Peyer's patch (tissue), 4 donors: ENCODE measurements around the gene HEATR1. TPM values are rescaled to one million over a fixed set of nuclear protein-coding genes. Genes with fewer than 3 reads are reported as not detected.

Experiments
- DNase-seq, 3 donors: peaks; one replicate each; pipeline ENCODE4 v3.0.0-alpha.2; 2017 to 2019
- H3K27ac ChIP-seq, 4 donors: fragments of 200-600 bp; sonication (generic); one replicate each; pipeline ENCODE4 v1.5.1; 2016 to 2019
- H3K27me3 ChIP-seq, 2 donors: fragments of 200-600 bp; sonication (generic); one replicate each; pipeline ENCODE4 v1.5.1; 2019
- H3K36me3 ChIP-seq, 3 donors: fragments of 200-600 bp; sonication (generic); one replicate each; pipeline ENCODE4 v1.5.1; 2016 to 2019
- H3K4me1 ChIP-seq, 4 donors: fragments of 200-600 bp; sonication (generic); one replicate each; pipeline ENCODE4 v1.5.1; 2016 to 2019
- H3K4me3 ChIP-seq, 4 donors: fragments of 200-600 bp; sonication (generic); 1 replicate in 3 of 4; 2 replicates in 1 of 4; pipeline ENCODE4 v1.5.1; 2016 to 2019; ENCODE audit warnings: mild to moderate bottlenecking in 1 of 4
- H3K9me3 ChIP-seq, 4 donors: fragments of 200-600 bp; sonication (generic); one replicate each; pipeline ENCODE4 v1.5.1; 2016 to 2019; ENCODE audit warnings: mild to moderate bottlenecking in 1 of 4
- POLR2A ChIP-seq, 2 donors: fragments of 450-650 bp; IDR thresholded peaks; one replicate each; pipeline ENCODE4 v1.5.1; 2017; ENCODE audit warnings: antibody characterized with exemption in 2 of 2, mild to moderate bottlenecking in 2 of 2, moderate library complexity in 2 of 2
- total RNA-seq, 4 donors: library from RNA; depleted of rRNA; stranded (reverse); fragments of >200 nt; gene quantifications; one replicate each; pipeline ENCODE4 v1.1.0, GENCODE V29; 2016
- TF ChIP-seq, protein P1 (sequence below), 6 experiments: fragments of 450-650 bp in 4 of 6; fragments of 200-600 bp in 2 of 6; sonication (generic) in 1 of 6; IDR thresholded peaks; one replicate each; pipeline ENCODE4 v1.5.1; 2017 to 2019; ENCODE audit warnings: antibody characterized with exemption in 6 of 6, mild to moderate bottlenecking in 3 of 6, moderate library complexity in 1 of 6

Gene HEATR1
- total RNA-seq, 4 donors from 2014 or later, result 12.8 to 21.5 (median 18.1) TPM

DNA sequence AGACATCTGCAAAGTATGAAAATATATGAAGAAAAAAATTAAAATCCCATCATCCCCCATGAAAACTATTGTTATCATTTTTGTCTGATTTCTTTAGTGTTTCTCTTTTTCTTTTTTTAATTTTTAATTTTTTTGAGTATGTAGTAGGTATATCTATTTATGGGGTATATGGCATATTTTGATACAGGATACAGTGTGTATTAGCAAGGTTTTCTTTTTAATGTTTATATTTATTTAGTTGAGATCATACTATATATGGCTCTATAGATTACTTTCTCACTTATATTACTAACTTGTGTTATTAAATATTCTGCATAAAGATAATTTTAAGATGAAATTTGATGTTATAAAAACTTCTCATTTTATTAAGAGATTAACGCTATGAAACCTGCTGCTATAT lies 69.1 kb downstream of the HEATR1 start:
- TF ChIP-seq, protein P1, sequence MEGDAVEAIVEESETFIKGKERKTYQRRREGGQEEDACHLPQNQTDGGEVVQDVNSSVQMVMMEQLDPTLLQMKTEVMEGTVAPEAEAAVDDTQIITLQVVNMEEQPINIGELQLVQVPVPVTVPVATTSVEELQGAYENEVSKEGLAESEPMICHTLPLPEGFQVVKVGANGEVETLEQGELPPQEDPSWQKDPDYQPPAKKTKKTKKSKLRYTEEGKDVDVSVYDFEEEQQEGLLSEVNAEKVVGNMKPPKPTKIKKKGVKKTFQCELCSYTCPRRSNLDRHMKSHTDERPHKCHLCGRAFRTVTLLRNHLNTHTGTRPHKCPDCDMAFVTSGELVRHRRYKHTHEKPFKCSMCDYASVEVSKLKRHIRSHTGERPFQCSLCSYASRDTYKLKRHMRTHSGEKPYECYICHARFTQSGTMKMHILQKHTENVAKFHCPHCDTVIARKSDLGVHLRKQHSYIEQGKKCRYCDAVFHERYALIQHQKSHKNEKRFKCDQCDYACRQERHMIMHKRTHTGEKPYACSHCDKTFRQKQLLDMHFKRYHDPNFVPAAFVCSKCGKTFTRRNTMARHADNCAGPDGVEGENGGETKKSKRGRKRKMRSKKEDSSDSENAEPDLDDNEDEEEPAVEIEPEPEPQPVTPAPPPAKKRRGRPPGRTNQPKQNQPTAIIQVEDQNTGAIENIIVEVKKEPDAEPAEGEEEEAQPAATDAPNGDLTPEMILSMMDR (IDR thresholded peaks at IDR 0.05), result no peak
- TF ChIP-seq POLR2A (IDR thresholded peaks at IDR 0.05), result no peak
- Histone ChIP-seq H3K27me3 (no peaks in the 10 kb centered on the region), H3K27ac (no peak overlapping the region), H3K4me1 (peaks cover 0 to 8% (median 2%) of the 10 kb centered on the region in 4 donors), H3K9me3 (no peaks in the 10 kb centered on the region), H3K36me3 (peaks cover 0 to 50% (median 0%) of the 10 kb centered on the region in 3 donors), H3K4me3 (no peak overlapping the region)
- DNase-seq, result no peak

DNA sequence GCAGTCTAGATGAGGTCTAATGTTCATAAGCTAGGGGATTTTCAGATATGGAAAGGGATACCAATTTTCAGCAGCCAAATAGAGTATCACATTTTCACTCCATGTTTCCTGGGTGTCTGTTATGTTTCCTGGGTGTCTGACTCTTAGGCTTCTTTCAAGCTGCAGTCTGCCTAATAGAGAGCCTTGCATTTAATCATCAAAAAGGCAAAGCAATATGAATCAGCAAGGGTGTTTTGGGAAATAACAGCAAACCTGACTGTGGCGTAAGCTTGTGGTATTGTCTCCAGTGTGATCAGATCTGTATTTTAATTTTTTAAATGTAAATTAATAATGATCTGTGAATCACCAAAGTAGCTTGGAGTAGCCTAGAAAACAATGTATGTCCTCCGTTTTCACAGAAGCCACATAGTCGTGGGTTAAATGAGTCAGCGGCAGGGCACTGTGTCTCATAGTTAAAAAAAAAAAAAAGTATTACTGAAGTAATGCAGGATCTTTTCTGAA lies 70.1 kb downstream of the HEATR1 start:
- DNase-seq, result no peak
- no peaks in the 10 kb centered on the region for H3K9me3 ChIP-seq
- H3K4me3 ChIP-seq, result no peak overlapping the region
- peaks cover 0 to 8% (median 2%) of the 10 kb centered on the region in 4 donors for H3K4me1 ChIP-seq
- no peak overlapping the region for H3K27ac ChIP-seq
- peaks cover 0 to 40% (median 0%) of the 10 kb centered on the region in 3 donors for H3K36me3 ChIP-seq
- H3K27me3 ChIP-seq, result no peaks in the 10 kb centered on the region
- TF ChIP-seq POLR2A (IDR thresholded peaks at IDR 0.05), result no peak
- TF ChIP-seq, protein P1 (IDR thresholded peaks at IDR 0.05), result no peak

DNA sequence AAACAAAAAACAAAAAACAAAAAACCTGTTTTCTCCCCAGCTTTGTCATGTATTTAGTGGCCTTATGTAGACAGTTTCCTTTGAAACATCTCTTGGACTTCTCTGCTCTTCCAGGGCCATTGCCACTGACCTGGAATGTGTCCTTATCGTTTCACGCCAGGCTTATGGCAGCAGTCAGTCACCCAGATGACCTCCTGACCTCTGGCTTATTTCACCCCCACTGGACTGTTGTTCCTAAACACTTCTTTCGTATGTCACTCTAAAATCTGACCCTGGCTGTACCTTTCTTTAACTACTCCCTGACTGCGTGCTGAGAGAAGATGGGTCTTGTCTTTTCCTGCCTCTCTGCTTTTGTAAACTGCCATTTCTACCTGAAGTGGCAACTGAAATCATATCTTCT lies 71.5 kb downstream of the HEATR1 start:
- H3K27me3 ChIP-seq, result no peaks in the 10 kb centered on the region
- H3K4me1 ChIP-seq, result peaks cover 0 to 8% (median 2%) of the 10 kb centered on the region in 4 donors
- no peak overlapping the region for H3K4me3 ChIP-seq
- H3K27ac ChIP-seq, result no peak overlapping the region
- TF ChIP-seq POLR2A (IDR thresholded peaks at IDR 0.05), result no peak
- TF ChIP-seq, protein P1 (IDR thresholded peaks at IDR 0.05), result no peak
- no peak for DNase-seq
- no peaks in the 10 kb centered on the region for H3K9me3 ChIP-seq
- H3K36me3 ChIP-seq, result peaks cover 0 to 27% (median 0%) of the 10 kb centered on the region in 3 donors

- Histone ChIP-seq H3K27me3 (no peaks in the 10 kb centered on the region), H3K9me3 (no peaks in the 10 kb centered on the region), H3K4me1 (peaks cover 0 to 8% (median 2%) of the 10 kb centered on the region in 4 donors), H3K36me3 (peaks cover 0 to 39% (median 0%) of the 10 kb centered on the region in 3 donors), H3K27ac (no peak overlapping the region), H3K4me3 (no peak overlapping the region)
- no peak for TF ChIP-seq POLR2A (IDR thresholded peaks at IDR 0.05)
- TF ChIP-seq, protein P1 (IDR thresholded peaks at IDR 0.05), result no peak
- no peak for DNase-seq
Observed at GRCh38 chr1:236530959-236531358, 73.4 kb downstream of the HEATR1 start.

- Histone ChIP-seq H3K9me3 (no peaks in the 10 kb centered on the region), H3K4me3 (no peak overlapping the region), H3K27me3 (no peaks in the 10 kb centered on the region), H3K27ac (no peak overlapping the region), H3K4me1 (peaks cover 0 to 8% (median 2%) of the 10 kb centered on the region in 4 donors), H3K36me3 (peaks cover 0 to 36% (median 0%) of the 10 kb centered on the region in 3 donors)
- no peak for DNase-seq
- TF ChIP-seq, protein P1 (IDR thresholded peaks at IDR 0.05), result no peak
- no peak for TF ChIP-seq POLR2A (IDR thresholded peaks at IDR 0.05)
Observed at GRCh38 chr1:236530286-236530685, 74.0 kb downstream of the HEATR1 start.
